ENCODE measurements around the gene TEPSIN. TPM values are rescaled to one million over a fixed set of nuclear protein-coding genes. Genes with fewer than 3 reads are reported as not detected.

TEPSIN gene
- total and polyA plus RNA-seq, 8 donors: 15.9 to 41.2 (median 21.7) TPM

DNA sequence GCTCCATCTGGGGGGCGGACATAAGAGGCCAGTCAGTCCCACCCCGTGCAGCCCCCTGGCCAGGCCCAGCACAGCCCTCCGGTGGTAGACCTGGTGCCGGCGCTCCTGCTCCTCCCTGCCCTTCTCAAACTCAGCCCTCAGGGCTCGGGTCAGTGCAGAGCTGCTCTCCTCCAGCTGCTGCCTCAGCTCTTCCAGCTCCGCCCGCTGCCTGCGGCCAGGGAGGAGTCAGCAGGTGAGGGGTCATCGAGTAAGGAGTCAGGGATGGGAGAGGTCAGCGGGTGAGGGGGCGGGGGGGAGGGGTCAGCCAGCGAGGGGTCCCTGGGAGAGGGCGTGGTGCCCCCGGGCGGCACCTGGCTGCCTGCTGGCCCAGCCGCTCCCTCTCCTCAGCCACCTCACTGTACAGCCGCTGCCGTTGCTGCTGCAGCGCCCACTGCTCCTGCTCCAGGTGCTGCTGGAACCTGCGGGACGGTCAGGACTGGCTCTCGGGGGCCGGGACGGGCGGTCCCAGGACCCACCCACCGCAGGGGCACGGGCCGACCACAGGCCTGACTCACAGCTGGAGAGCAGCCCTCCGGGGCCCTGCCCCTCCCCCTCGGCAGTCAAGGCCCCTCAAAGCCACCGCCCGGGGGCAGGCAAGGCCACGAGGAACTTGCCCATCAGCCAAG lies 46.3 kb downstream of the TEPSIN start:
- Histone ChIP-seq H3K4me3 (no peak overlapping the region), H3K27ac (no peak overlapping the region), H3K9me3 (no peaks in the 10 kb centered on the region), H3K4me1 (peaks cover 0 to 3% of the 10 kb centered on the region in 2 donors), H3K36me3 (peaks cover 0 to 52% of the 10 kb centered on the region in 2 donors), H3K27me3 (no peaks in the 10 kb centered on the region)
- DNase-seq: peak in 1 of 4 donors; percentile 63
- ATAC-seq: no peak
- TF ChIP-seq, protein P1, sequence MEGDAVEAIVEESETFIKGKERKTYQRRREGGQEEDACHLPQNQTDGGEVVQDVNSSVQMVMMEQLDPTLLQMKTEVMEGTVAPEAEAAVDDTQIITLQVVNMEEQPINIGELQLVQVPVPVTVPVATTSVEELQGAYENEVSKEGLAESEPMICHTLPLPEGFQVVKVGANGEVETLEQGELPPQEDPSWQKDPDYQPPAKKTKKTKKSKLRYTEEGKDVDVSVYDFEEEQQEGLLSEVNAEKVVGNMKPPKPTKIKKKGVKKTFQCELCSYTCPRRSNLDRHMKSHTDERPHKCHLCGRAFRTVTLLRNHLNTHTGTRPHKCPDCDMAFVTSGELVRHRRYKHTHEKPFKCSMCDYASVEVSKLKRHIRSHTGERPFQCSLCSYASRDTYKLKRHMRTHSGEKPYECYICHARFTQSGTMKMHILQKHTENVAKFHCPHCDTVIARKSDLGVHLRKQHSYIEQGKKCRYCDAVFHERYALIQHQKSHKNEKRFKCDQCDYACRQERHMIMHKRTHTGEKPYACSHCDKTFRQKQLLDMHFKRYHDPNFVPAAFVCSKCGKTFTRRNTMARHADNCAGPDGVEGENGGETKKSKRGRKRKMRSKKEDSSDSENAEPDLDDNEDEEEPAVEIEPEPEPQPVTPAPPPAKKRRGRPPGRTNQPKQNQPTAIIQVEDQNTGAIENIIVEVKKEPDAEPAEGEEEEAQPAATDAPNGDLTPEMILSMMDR (IDR thresholded peaks at IDR 0.05): no peak
- intact Hi-C loops (cut with DNase I): no loop called here

DNA sequence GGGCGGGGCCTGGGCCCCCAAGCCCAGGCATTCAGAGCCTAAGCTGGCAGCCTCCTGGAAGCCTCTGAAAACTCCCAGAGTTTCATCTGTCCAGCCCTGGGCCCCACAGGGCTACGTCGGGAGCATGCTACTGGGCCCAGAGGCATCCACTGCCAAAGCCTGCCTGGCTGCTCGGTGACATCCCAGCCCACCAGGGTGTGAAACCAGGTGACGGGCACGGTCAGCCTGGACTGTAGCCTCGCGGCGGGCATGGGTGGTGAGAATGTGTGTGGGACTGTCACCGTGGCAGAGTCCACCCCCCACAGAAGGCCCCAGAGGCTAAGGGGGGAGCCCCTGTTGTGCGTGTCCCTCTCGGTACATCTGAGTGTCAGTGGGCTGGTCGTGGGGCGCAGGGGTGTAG lies 47.2 kb downstream of the TEPSIN start:
- Histone ChIP-seq H3K9me3 (no peaks in the 10 kb centered on the region), H3K4me1 (peaks cover 0 to 2% of the 10 kb centered on the region in 2 donors), H3K36me3 (peaks cover 0 to 49% of the 10 kb centered on the region in 2 donors), H3K4me3 (no peak overlapping the region), H3K27me3 (no peaks in the 10 kb centered on the region), H3K27ac (no peak overlapping the region)
- TF ChIP-seq, protein P1 (IDR thresholded peaks at IDR 0.05): no peak
- intact Hi-C loops (cut with DNase I): no loop called here
- no peak for DNase-seq
- no peak for ATAC-seq

DNA sequence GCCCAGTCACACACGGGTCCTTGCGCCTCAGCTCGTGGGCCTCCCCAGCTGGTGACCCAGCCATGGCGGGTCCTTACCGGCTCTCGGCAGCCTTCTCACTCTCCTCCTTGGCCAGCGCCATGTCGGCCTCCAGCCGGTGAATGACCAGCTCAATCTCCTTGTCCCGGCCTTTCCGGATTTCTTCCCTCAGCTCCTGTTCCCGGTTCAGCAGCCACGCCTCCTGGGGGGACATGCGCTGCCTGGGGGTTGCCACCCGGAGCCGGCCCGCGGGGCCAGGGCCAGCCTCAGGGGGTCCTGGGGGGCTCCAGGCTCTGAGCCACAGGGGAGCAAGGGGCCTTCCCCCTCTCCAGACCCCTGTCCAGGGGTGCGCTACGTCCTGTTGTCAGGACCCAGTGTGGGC lies 47.7 kb downstream of the TEPSIN start:
- TF ChIP-seq, protein P1 (IDR thresholded peaks at IDR 0.05): no peak
- DNase-seq (no peak), ATAC-seq (no peak)
- Histone ChIP-seq H3K36me3 (peaks cover 0 to 43% of the 10 kb centered on the region in 2 donors), H3K9me3 (no peaks in the 10 kb centered on the region), H3K27me3 (no peaks in the 10 kb centered on the region), H3K4me1 (no peaks in the 10 kb centered on the region), H3K4me3 (no peak overlapping the region), H3K27ac (no peak overlapping the region)
- intact Hi-C loops (cut with DNase I): no loop called here

DNA sequence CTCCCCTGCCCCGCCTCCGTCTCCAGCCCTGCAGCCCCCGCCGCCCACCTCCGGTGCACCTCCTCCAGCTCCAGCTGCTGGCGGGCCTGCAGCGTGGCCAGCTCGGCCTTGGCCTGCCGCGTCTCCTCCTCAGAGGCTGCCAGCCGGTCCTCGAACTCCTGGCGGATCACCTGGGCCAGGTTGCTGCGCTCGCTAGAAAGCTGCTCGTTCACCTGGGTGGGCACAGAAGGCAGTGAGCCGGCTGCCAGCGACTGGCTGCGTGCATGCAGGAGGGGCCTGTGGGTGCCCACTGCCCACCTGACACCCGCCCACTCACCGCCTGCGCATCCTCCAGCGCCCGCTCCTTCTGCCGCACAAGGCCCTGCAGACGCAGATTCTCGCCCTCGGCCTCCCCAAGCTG lies 48.3 kb downstream of the TEPSIN start:
- TF ChIP-seq, protein P1 (IDR thresholded peaks at IDR 0.05): no peak
- no peak for DNase-seq
- H3K27me3 ChIP-seq: no peaks in the 10 kb centered on the region
- H3K27ac ChIP-seq: no peak overlapping the region
- no peak overlapping the region for H3K4me3 ChIP-seq
- intact Hi-C loops (cut with DNase I): no loop called here
- H3K4me1 ChIP-seq: no peaks in the 10 kb centered on the region
- H3K36me3 ChIP-seq: peaks cover 0 to 38% of the 10 kb centered on the region in 2 donors
- no peaks in the 10 kb centered on the region for H3K9me3 ChIP-seq
- no peak for ATAC-seq

DNA sequence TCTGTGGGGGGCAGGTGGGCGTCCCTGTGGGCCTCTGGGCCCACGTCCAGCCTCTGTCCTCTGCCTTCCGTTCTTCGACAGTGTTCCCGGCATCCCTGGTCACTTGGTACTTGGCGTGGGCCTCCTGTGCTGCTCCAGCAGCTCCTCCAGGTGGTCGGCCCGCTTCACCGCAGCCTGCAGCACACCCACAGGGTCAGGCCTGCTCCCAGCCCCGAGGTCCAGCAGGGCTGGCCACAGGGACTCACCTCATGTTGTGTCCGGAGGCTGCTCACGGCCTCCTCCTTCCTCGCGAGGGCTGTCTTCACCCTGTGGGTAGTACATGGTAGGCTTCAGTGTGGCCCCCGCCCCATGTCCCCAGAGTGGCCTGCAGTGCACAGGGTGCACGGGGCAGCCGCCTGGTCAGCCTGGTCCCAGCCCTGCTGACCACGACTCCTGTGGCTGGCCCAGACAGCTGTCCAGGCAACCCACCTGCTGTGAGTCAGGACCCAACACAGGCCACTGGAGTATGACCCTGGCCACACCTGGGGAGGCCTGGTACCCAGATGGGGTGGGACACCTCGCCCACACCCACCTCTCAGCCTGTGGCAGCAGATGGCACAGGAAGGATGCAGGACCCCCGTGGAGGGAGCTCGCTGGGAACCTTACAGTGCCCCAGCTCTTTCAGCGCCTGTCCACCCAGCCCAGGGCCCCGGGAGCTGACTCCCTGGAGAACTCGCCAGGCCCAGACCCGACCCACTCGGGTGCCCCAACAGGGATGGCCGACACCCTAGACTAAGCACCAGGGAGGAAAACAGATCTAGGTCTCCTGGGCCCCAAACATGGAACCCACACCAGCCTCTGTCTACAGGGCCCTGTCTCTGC lies 49.0 kb downstream of the TEPSIN start:
- ATAC-seq (peak; percentile 14), DNase-seq (no peak)
- intact Hi-C loops (cut with DNase I): no loop called here
- peaks cover 0 to 1% of the 10 kb centered on the region in 2 donors for H3K27me3 ChIP-seq
- TF ChIP-seq, protein P1 (IDR thresholded peaks at IDR 0.05): no peak
- no peak overlapping the region for H3K27ac ChIP-seq
- no peaks in the 10 kb centered on the region for H3K9me3 ChIP-seq
- H3K4me3 ChIP-seq: no peak overlapping the region
- H3K36me3 ChIP-seq: peaks cover 0 to 31% of the 10 kb centered on the region in 2 donors
- H3K4me1 ChIP-seq: no peaks in the 10 kb centered on the region

Data from left lung (tissue), 10 donors.